Skeletal muscle cell (primary cell): ENCODE data around the gene GATA3.

Source experiments
- DNase-seq: peaks from one replicate; pipeline ENCODE4 v3.0.0-alpha.2; 2010; ENCODE audit warnings: low read depth
- H3K4me3 ChIP-seq: 2 replicates; pipeline ENCODE4 v1.5.1; 2011; ENCODE audit warnings: low read depth, mild to moderate bottlenecking, control low read depth, low read length, moderate library complexity

GATA3 gene

GRCh38 chr10:8121201-8121890, 66.9 kb downstream of the GATA3 start:
- no peak overlapping the region for H3K4me3 ChIP-seq
- no peak for DNase-seq

DNA sequence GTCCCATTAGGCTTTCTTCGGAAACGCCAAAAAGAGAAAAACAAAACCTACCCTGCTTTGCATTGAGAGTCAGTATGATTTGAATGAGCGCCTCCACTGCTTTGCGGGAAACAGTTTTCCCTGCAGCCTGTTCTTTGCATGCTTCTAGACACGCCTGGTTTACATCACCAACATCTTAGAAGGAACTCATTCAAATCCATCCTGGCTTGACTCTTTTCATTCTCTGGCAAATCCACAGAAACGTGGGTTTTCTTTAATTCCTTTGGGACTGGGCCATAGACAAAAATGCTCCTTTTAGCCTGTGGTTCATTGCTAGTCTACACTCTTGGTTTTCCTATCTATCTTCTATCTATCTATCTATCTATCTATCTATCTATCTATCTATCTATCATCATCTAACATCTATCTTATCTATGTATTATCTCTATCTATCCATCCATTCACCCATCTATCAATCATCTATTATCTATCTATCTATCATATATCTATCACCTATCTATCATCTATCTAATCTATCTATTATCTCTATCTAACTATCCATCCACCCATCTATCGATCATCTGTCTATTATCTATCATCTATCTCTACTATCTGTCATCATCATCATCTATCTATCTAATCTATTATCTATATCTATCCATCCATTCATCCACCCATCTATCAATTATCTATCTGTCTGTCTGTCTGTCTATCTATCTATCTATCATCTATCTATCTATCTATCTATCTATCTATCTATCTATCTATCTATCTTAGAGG, 68.3 kb downstream of the GATA3 start:
- no peak overlapping the region for H3K4me3 ChIP-seq
- DNase-seq: no peak

DNA sequence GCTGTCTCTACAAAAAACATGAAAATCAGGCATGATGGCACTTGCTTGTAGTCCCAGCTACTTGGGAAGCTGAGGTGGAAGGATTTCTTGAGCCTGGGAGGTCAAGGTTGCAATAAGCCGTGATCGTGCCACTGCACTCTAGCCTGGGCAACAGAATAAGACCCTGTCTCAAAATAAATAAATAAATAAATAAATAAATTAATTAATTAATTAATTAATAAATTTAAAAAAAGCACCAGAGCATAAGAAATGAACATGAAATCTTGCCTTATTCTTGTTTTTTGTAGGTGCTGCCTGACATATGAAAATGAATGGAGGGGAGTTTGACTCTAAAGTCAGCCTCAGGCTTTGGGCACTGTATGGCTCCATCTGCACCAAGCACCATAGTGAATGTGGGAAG, 69.9 kb downstream of the GATA3 start:
- no peak overlapping the region for H3K4me3 ChIP-seq
- no peak for DNase-seq
